ENCODE results near the gene IFNB1.

IFNB1 gene

GRCh38 chr9:21077781-21078180 lies at the start of gene IFNB1:
IFNB1 (minus strand) TSS chr9:21077942; CDS start chr9:21077869, 73 bp downstream.
- no peak for DNase-seq (ENCODE audit: low spot score)

GRCh38 chr9:21121595-21122251 lies 44.0 kb upstream of the IFNB1 start:
- no peak for DNase-seq (ENCODE audit: low spot score)

- DNase-seq (ENCODE audit: low spot score) = no peak
Observed at GRCh38 chr9:21121079-21121478, 43.3 kb upstream of the IFNB1 start.

- DNase-seq (ENCODE audit: low spot score) = no peak
Observed at GRCh38 chr9:21119093-21119770, 41.5 kb upstream of the IFNB1 start.

- no peak for DNase-seq (ENCODE audit: low spot score)
Observed at GRCh38 chr9:21114311-21114710, 36.6 kb upstream of the IFNB1 start.

- peak; percentile 78 for DNase-seq (ENCODE audit: low spot score)
Observed at GRCh38 chr9:21110708-21111576, 33.2 kb upstream of the IFNB1 start.

- DNase-seq (ENCODE audit: low spot score) = no peak
Observed at GRCh38 chr9:21104787-21105186, 27.0 kb upstream of the IFNB1 start.

GRCh38 chr9:21102305-21102704 lies 24.6 kb upstream of the IFNB1 start:
- DNase-seq (ENCODE audit: low spot score) = no peak

GRCh38 chr9:21097817-21098216 lies 20.1 kb upstream of the IFNB1 start:
- DNase-seq (ENCODE audit: low spot score) = no peak

GRCh38 chr9:21096901-21097255 lies 19.1 kb upstream of the IFNB1 start:
- DNase-seq (ENCODE audit: low spot score) = no peak

GRCh38 chr9:21096172-21096900 lies 18.6 kb upstream of the IFNB1 start:
- no peak for DNase-seq (ENCODE audit: low spot score)

- no peak for DNase-seq (ENCODE audit: low spot score)
Observed at GRCh38 chr9:21095561-21095960, 17.8 kb upstream of the IFNB1 start.

GRCh38 chr9:21086538-21086937 lies 8.8 kb upstream of the IFNB1 start:
- DNase-seq (ENCODE audit: low spot score) = no peak

- DNase-seq (ENCODE audit: low spot score) = no peak
Observed at GRCh38 chr9:21085005-21085404, 7.3 kb upstream of the IFNB1 start.

- DNase-seq (ENCODE audit: low spot score) = no peak
Observed at GRCh38 chr9:21084242-21084850, 6.6 kb upstream of the IFNB1 start.

- no peak for DNase-seq (ENCODE audit: low spot score)
Observed at GRCh38 chr9:21082671-21083070, 4.9 kb upstream of the IFNB1 start.

- DNase-seq (ENCODE audit: low spot score) = no peak
Observed at GRCh38 chr9:21081999-21082398, 4.3 kb upstream of the IFNB1 start.

GRCh38 chr9:21081451-21081850 lies 3.7 kb upstream of the IFNB1 start:
- DNase-seq (ENCODE audit: low spot score) = no peak

- DNase-seq (ENCODE audit: low spot score) = no peak
Observed at GRCh38 chr9:21080793-21081192, 3.1 kb upstream of the IFNB1 start.

GRCh38 chr9:21078702-21079101 lies 960 bp upstream of the IFNB1 start:
- DNase-seq (ENCODE audit: low spot score) = no peak

- DNase-seq (ENCODE audit: low spot score) = no peak
Observed at GRCh38 chr9:21075484-21075883, 2.3 kb downstream of the IFNB1 start.

GRCh38 chr9:21070906-21071305 lies 6.8 kb downstream of the IFNB1 start:
- DNase-seq (ENCODE audit: low spot score) = no peak
